ENCODE measurements around the gene SYT2. TPM values are rescaled to one million over a fixed set of nuclear protein-coding genes. Genes with fewer than 3 reads are reported as not detected.

Gene SYT2
- total RNA-seq, 1 experiment from 2014 or later: 12.1 TPM

GRCh38 chr1:202680586-202681352 lies 29.5 kb downstream of the SYT2 start:
- DNase-seq (ENCODE audit: low spot score) (peak; percentile 54), ATAC-seq (peak; percentile 89)
- no peaks in the 10 kb centered on the region; the same call in 1 of the 2 replicates for H3K27me3 Mint-ChIP-seq (ENCODE audit: low read depth)
- peaks cover 14% of the 10 kb centered on the region for H3K4me1 Mint-ChIP-seq
- H3K27ac Mint-ChIP-seq: no peak overlapping the region
- peaks cover 13% of the 10 kb centered on the region for H3K9me3 Mint-ChIP-seq
- CTCF ChIA-PET: interaction anchor here (0.6 to 5.2 kb wide), 11 partner anchors 9 to 382 kb away, joined by 3 to 37 read pairs (median 4); no protein-coding TSS in a partner anchor
- no peak overlapping the region for H3K4me3 Mint-ChIP-seq
- H3K36me3 Mint-ChIP-seq: peaks cover 13% of the 10 kb centered on the region
- POLR2A ChIA-PET: interaction anchor here (0.5 to 1.3 kb wide), 4 partner anchors 23 to 1386 kb away, joined by 3 to 6 read pairs (median 3); no protein-coding TSS in a partner anchor
- no peak for TF ChIP-seq GABPB1 (CRISPR knock-in tag; IDR thresholded peaks at IDR 0.05)
- no peak for TF ChIP-seq NR2C2 (CRISPR knock-in tag; IDR thresholded peaks at IDR 0.05)
- TF ChIP-seq ZNF219 (CRISPR knock-in tag; IDR thresholded peaks at IDR 0.05; ENCODE audit: borderline replicate concordance): peak; percentile 83; the same call in 1 of the 2 replicates
- no peak; the same call in 1 of the 2 replicates for TF ChIP-seq FOXK1 (CRISPR knock-in tag; IDR thresholded peaks at IDR 0.05)
- TF ChIP-seq ARID4B (CRISPR knock-in tag; IDR thresholded peaks at IDR 0.05; ENCODE audit: borderline replicate concordance): 0 out of 2 replicates have a peak, but pooled peaks have one; percentile 36
- TF ChIP-seq TP53 (CRISPR knock-in tag; IDR thresholded peaks at IDR 0.05): no peak
- TF ChIP-seq EMX1 (CRISPR knock-in tag; IDR thresholded peaks at IDR 0.05): 0 out of 2 replicates have a peak, but pooled peaks have one; percentile 53
- no peak for TF ChIP-seq FOXP1 (CRISPR knock-in tag; IDR thresholded peaks at IDR 0.05; ENCODE audit: borderline replicate concordance)
- TF ChIP-seq OVOL2 (CRISPR knock-in tag; IDR thresholded peaks at IDR 0.05; ENCODE audit: borderline replicate concordance): no peak
- no peak for TF ChIP-seq ATF6 (CRISPR knock-in tag; IDR thresholded peaks at IDR 0.05)
- no peak for TF ChIP-seq ZBTB43 (CRISPR knock-in tag; IDR thresholded peaks at IDR 0.05)
- TF ChIP-seq JUN (CRISPR knock-in tag; IDR thresholded peaks at IDR 0.05): peak; percentile 62; the same call in 1 of the 2 replicates
- TF ChIP-seq ZNF281 (CRISPR knock-in tag; IDR thresholded peaks at IDR 0.05): no peak
- no peak for TF ChIP-seq CREB1 (CRISPR knock-in tag; IDR thresholded peaks at IDR 0.05)
- TF ChIP-seq ZNF425 (CRISPR knock-in tag; conservative IDR thresholded peaks at IDR 0.05): no peak
- TF ChIP-seq ZNF263 (CRISPR knock-in tag; IDR thresholded peaks at IDR 0.05; ENCODE audit: low read depth): no peak
- no peak for TF ChIP-seq NR3C1 (CRISPR knock-in tag; conservative IDR thresholded peaks at IDR 0.05; ENCODE audit: low read depth)
- no peak for TF ChIP-seq SOX15 (CRISPR knock-in tag; IDR thresholded peaks at IDR 0.05)
- no peak for TF ChIP-seq ZNF232 (CRISPR knock-in tag; IDR thresholded peaks at IDR 0.05)
- no peak for TF ChIP-seq AR (CRISPR knock-in tag; IDR thresholded peaks at IDR 0.05)
- peak; percentile 87; the same call in 1 of the 2 replicates for TF ChIP-seq TEAD4 (CRISPR knock-in tag; IDR thresholded peaks at IDR 0.05)
- 0 out of 2 replicates have a peak, but pooled peaks have one; percentile 65 for TF ChIP-seq PRRX2 (CRISPR knock-in tag; IDR thresholded peaks at IDR 0.05)

Measured in WTC11 (cell line).